Mammary epithelial cell (primary cell): Measurements from ENCODE around the gene MPLKIP.

Source experiments
- EZH2 ChIP-seq: IDR thresholded peaks from 2 replicates; pipeline ENCODE4 v1.6.1; 2012; ENCODE audit warnings: low read length, inconsistent platforms, borderline replicate concordance
- TF ChIP-seq, protein P1 (sequence below), 2 donors: IDR thresholded peaks in 1 of 2; conservative IDR thresholded peaks in 1 of 2; 2 replicates each; pipeline ENCODE4 v1.5.1; 2011 to 2012; ENCODE audit warnings: inconsistent platforms in 2 of 2, low read length in 2 of 2, mild to moderate bottlenecking in 2 of 2, control low read depth in 1 of 2, low read depth in 1 of 2; ENCODE audit not compliant: insufficient read depth in 1 of 2; ENCODE audit errors: extremely low read depth in 1 of 2

DNA sequence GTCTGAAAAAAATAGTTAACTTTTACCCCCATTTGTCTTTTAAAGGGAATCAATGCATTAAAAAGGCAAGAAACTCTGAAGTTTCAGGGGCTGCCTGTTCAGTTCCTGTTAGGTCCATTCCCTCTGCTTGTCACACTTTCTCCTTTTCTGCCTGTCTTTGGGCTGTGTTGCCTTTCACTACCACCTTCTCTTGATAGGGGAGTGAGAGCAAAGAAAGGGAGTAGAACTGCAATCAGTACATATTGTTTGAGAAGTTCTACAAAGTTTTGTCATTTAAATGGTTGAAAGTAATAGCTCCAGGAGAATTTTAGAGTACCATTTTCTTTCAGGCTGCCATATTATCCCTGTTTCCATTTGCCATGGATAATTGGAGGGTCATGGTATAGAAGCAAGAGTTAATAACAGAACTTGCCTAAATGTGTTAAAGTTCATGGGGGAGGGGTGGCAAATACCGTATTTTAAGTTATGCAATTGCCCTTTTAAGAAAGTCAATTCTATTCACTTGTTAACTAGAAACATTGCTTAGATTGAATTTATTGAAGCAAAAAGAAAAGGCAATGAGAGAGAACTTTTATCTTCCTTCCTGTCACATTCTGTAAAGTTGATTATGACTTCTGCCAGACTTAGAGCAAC, 38.6 kb downstream of the MPLKIP start:
- no peak for TF ChIP-seq EZH2
- TF ChIP-seq, protein P1, sequence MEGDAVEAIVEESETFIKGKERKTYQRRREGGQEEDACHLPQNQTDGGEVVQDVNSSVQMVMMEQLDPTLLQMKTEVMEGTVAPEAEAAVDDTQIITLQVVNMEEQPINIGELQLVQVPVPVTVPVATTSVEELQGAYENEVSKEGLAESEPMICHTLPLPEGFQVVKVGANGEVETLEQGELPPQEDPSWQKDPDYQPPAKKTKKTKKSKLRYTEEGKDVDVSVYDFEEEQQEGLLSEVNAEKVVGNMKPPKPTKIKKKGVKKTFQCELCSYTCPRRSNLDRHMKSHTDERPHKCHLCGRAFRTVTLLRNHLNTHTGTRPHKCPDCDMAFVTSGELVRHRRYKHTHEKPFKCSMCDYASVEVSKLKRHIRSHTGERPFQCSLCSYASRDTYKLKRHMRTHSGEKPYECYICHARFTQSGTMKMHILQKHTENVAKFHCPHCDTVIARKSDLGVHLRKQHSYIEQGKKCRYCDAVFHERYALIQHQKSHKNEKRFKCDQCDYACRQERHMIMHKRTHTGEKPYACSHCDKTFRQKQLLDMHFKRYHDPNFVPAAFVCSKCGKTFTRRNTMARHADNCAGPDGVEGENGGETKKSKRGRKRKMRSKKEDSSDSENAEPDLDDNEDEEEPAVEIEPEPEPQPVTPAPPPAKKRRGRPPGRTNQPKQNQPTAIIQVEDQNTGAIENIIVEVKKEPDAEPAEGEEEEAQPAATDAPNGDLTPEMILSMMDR (conservative IDR thresholded peaks at IDR 0.05 in 1 of 2, IDR thresholded peaks at IDR 0.05 in 1 of 2; ENCODE audit: extremely low read depth in 1 of 2, insufficient read depth in 1 of 2, low read depth in 1 of 2, low read length in 2 of 2) = no peak
